Skeletal muscle tissue (tissue), 4 donors: ENCODE measurements around the gene PTPRCAP. TPM values are rescaled to one million over a fixed set of nuclear protein-coding genes. Genes with fewer than 3 reads are reported as not detected.
A peak's percentile ranks its signal among the peaks of the same experiment; 100 is the strongest.
"Not testable (repeated sequence)": the region's sequence is repeated elsewhere in the genome, so short reads cannot be mapped to it uniquely, and the experiment has no call there.

Experiments used
- H3K27ac ChIP-seq: one replicate; pipeline ENCODE4 v1.7.0; 2013; ENCODE audit warnings: mild to moderate bottlenecking, low read depth, low read length, inconsistent platforms
- H3K27me3 ChIP-seq, 3 donors: one replicate each; pipeline ENCODE4 v1.7.0; 2013; ENCODE audit warnings: low read length in 3 of 3; ENCODE audit not compliant: control insufficient read depth in 3 of 3, insufficient read depth in 3 of 3
- H3K36me3 ChIP-seq, 3 donors: one replicate each; pipeline ENCODE4 v1.7.0; 2013; ENCODE audit warnings: low read length in 3 of 3; ENCODE audit not compliant: control insufficient read depth in 3 of 3, insufficient read depth in 3 of 3
- H3K4me1 ChIP-seq, 3 donors: one replicate each; pipeline ENCODE4 v1.7.0; 2013; ENCODE audit warnings: low read length in 3 of 3, mild to moderate bottlenecking in 3 of 3; ENCODE audit not compliant: control insufficient read depth in 3 of 3, insufficient read depth in 3 of 3
- H3K4me3 ChIP-seq, 3 donors: one replicate each; pipeline ENCODE4 v1.7.0; 2013; ENCODE audit warnings: low read length in 3 of 3
- H3K9ac ChIP-seq, 3 donors: one replicate each; pipeline ENCODE4 v1.7.0; 2013; ENCODE audit warnings: low read length in 3 of 3, mild to moderate bottlenecking in 3 of 3, moderate library complexity in 2 of 3, low read depth in 1 of 3
- H3K9me3 ChIP-seq, 3 donors: one replicate each; pipeline ENCODE4 v1.7.0; 2013; ENCODE audit warnings: low read length in 3 of 3; ENCODE audit not compliant: control insufficient read depth in 3 of 3
- total RNA-seq: library from RNA; depleted of rRNA; stranded (reverse); fragments of >200 nt; gene quantifications from one replicate; pipeline ENCODE4 v1.2.3, GENCODE V29; 2014
- donor health status: Osteomylitis.

The PTPRCAP gene
- total RNA-seq, 1 donor from 2014 or later: not detected

DNA sequence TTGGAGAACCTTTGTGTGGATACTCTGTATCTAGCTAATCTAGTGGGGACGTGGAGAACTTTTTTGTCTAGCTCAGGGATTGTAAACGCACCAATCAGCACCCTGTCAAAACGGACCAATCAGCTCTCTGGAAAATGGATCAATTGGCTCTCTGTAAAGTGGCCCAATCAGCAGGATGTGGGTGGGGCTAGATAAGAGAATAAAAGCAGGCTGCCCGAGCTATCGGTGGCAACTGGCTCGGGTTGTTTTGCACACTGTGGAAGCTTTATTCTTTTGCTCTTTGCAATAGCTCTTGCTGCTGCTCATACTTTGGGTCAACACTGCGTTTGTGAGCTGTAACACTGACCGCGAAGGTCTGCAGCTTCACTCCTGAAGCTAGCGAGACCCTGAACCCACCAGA lies 39.2 kb upstream of the PTPRCAP start:
- H3K4me1 ChIP-seq, H3K9ac ChIP-seq, H3K27me3 ChIP-seq, H3K9me3 ChIP-seq, H3K4me3 ChIP-seq, H3K36me3 ChIP-seq, H3K27ac ChIP-seq: not testable (repeated sequence)

DNA sequence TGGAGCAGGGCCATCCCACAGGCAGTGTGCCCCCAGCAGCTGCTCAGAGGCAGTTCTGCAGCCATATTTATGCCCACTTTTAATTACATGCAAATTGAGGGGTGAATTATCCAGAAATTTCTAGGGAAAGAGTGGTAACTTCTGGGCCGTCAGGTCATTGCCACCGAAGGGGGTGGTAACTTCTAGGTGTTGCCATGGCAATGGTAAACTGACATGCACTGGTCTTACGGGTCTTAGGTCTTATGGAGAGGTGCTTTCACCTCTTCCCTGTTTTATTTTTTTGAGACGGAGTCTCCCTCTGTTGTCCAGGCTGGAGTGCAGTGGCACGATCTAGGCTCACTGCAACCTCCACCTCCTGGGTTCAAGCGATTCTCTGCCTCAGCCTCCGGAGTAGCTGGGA lies 35.4 kb upstream of the PTPRCAP start:
- Histone ChIP-seq H3K4me1 (peaks cover 7% of the 10 kb centered on the region in 3 donors), H3K27ac (no peak overlapping the region), H3K9me3 (no peaks in the 10 kb centered on the region), H3K27me3 (peaks cover 0 to 2% (median 0%) of the 10 kb centered on the region in 3 donors), H3K36me3 (no peaks in the 10 kb centered on the region), H3K9ac (no peak overlapping the region), H3K4me3 (no peak overlapping the region)

DNA sequence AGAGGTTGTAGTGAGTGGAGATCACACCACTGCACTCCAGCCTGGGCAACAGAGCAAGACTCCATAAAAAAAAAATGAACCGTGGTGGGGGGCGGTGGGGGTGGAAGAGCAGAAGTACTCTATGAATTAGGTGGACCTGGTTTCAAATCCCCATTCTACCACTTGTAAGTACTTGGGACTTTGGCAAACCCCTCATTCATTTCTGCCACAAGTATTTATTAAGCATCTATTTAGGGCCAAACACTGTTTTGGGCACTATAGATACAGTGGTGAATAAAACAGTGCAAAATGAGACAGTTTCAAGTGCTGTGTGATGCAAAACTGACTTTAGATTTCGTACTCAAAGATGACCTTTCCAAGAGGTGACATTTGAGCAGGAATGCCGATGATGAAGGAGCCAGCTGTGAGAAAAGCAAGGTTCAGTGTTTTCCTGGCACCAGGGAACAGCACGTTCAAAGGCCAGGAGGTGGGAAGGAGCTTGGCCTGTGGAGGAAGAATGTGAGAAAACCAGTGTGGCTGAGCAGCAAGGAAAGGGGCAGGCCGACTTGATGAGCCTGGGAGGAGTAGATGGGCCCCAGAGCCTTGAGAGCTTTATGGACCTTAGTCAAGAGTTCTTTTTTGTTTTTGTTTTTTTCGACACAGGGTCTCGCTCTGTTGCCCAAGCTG lies 33.0 kb upstream of the PTPRCAP start:
- no peak overlapping the region for H3K4me3 ChIP-seq
- no peak overlapping the region for H3K27ac ChIP-seq
- H3K4me1 ChIP-seq: peaks cover 9 to 13% (median 13%) of the 10 kb centered on the region in 3 donors
- H3K9ac ChIP-seq: no peak overlapping the region
- no peaks in the 10 kb centered on the region for H3K9me3 ChIP-seq
- peaks cover 0 to 2% (median 0%) of the 10 kb centered on the region in 3 donors for H3K36me3 ChIP-seq
- peaks cover 0 to 2% (median 0%) of the 10 kb centered on the region in 3 donors for H3K27me3 ChIP-seq

DNA sequence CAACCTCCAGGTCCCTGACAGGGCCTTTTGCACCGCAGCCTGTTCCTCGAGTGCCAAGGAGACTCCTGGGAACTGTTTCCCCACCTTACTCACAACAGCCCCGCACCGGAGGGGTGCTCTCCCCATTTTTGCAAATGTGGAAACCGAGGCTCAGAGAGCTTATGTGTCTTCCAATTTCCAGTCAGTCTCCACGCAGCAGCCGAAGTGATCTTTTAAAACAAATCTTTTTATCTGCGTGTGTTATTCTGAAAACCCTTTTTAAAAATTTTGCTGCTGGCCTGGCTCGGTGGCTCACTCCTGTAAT lies 32.0 kb upstream of the PTPRCAP start:
- H3K9me3 ChIP-seq: no peaks in the 10 kb centered on the region
- H3K9ac ChIP-seq: peak overlapping the region; percentile 87 to 96 (median 95)
- H3K27me3 ChIP-seq: peaks cover 0 to 2% (median 0%) of the 10 kb centered on the region in 3 donors
- H3K4me1 ChIP-seq: peaks cover 12 to 19% (median 13%) of the 10 kb centered on the region in 3 donors
- H3K4me3 ChIP-seq: peak overlapping the region; percentile 87 to 92 (median 88)
- peak overlapping the region; percentile 72 for H3K27ac ChIP-seq
- H3K36me3 ChIP-seq: peaks cover 0 to 2% (median 0%) of the 10 kb centered on the region in 3 donors

DNA sequence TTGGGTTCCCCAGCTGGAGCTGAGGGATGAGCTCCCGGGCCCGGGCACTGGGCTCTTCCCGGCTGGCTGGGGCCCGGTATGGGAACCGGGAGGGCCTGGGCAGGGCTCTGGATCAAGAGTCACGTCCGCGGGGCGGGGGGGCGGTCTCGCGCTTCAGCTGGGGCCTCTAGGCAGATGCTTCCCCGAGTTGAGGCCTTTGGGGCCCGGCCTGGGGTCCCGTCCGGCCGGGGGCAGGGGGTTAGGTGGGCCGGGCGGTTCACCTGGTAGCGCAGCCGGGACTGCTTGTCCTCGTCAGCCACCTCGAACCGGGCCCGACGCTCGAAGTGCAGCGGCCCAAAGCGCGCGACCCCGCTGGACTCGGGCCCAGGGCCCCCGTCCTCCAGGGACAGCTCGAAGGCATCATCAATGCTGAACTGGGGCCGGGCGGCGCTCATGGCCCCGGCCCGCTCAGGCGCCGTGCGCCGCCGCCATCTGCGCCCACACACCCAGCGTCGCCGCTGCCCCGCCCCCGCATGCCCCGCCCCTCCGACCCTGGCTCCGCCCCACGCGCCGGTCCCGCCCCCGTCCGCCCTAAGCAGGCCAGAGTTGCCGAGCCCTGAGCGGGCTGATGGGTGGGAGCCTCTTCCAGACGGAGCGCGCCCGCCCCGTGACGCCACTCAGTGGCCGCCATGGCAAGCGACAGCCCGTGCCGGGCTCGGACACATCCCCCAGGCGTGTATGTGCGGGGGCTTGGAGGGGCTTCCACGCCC lies 31.5 kb upstream of the PTPRCAP start, which contains the start of gene TMEM134:
Gene TMEM134, minus strand, starts transcription at position 493 of the 749 bp plus-strand sequence. Its CDS starts 59 bp downstream, at position 434.
- Histone ChIP-seq H3K9me3 (no peaks in the 10 kb centered on the region), H3K4me1 (peaks cover 16 to 24% (median 17%) of the 10 kb centered on the region in 3 donors), H3K9ac (peak within 1 kb of the TSS; percentile 87 to 96 (median 95)), H3K27ac (peak within 1 kb of the TSS; percentile 76), H3K36me3 (peaks cover 0 to 2% (median 0%) of the 10 kb centered on the region in 3 donors), H3K4me3 (peak within 1 kb of the TSS; percentile 87 to 92 (median 88)), H3K27me3 (peaks cover 0 to 2% (median 0%) of the 10 kb centered on the region in 3 donors)

DNA sequence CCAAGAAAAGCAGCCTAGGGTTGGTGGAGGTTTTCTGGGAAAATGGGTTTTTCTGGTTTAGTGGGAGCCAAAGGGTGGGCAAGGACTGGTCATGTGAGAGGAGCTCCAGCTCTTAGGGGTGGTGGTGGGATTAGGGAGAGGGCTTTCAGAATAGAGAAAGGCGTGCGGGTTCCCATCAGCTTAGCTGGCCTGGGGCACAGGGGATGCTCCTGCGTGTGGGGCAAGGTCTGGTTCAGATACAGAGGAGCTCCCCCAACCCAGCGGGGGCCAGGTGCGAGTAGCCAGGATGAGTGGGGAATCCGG lies 30.9 kb upstream of the PTPRCAP start:
- H3K4me3 ChIP-seq: peak overlapping the region; percentile 71 to 84 (median 84)
- peaks cover 19 to 28% (median 21%) of the 10 kb centered on the region in 3 donors for H3K4me1 ChIP-seq
- peak overlapping the region; percentile 10 to 85 (median 83) for H3K9ac ChIP-seq
- no peaks in the 10 kb centered on the region for H3K9me3 ChIP-seq
- H3K27me3 ChIP-seq: peaks cover 0 to 2% (median 0%) of the 10 kb centered on the region in 3 donors
- H3K27ac ChIP-seq: peak overlapping the region; percentile 76
- H3K36me3 ChIP-seq: peaks cover 0 to 2% (median 0%) of the 10 kb centered on the region in 3 donors

DNA sequence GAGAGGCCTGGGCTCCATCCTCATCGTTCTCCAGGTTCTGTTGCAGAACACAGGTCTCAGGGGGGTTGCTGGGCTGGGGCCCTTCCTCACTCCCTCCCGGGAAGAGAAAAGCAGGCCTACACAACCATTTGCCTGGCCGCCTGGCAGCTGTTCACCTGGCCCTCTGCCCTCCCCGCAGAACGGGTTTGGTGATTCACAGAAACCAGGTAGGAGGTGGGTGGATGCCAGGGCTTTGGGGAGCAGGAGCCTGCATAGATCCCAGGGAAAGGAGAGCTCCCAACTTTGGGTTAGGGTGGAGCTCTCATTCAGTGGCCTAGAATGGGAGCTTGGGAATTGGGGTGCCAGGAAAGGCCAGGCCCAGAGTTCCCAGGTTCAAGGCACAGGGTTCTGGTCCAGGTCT lies 30.6 kb upstream of the PTPRCAP start:
- H3K9me3 ChIP-seq: no peaks in the 10 kb centered on the region
- H3K36me3 ChIP-seq: peaks cover 0 to 2% (median 0%) of the 10 kb centered on the region in 3 donors
- peak overlapping the region; percentile 71 to 84 (median 84) for H3K4me3 ChIP-seq
- H3K9ac ChIP-seq: peak overlapping the region; percentile 10 to 85 (median 83)
- H3K27me3 ChIP-seq: no peaks in the 10 kb centered on the region
- peaks cover 19 to 28% (median 21%) of the 10 kb centered on the region in 3 donors for H3K4me1 ChIP-seq
- H3K27ac ChIP-seq: peak overlapping the region; percentile 76

DNA sequence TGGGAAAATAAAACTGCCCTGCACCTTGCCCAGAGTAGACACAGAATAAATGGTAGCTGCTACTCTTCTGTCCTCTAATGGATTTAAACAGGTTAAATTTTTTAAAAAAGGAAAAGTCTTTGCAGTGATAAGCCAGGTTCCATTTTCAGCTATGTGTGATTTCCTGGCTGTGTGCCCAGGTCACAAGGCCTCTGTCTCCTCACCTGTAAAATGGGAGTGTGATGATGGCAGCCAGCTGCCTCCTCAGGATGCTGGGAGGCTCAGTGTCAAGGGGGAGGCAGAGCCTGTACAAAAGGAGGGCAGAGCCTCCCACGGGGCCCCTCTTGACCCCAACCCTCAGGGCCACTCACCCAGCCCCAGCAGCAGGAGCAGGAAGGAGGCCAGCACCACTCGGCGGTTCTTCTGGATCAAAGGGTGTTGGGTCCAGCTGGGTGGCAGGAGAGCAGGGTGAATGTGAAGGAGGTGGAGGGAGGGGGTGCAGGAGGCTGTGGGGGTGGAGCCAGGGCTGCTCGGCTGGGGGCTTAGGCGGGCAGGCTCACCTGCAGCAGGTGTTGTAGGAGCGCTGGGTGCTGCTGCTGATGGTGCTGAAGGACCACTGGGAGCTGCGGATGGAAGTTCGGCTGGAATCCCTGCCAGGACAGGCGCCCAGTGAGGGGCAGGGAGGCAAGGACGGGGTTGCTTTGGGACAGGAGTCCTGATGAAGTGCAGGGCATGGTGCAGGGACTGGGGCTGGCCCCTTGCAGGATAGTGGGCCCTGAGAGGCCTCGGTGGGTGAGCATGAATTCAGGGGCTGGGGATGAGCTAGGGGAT lies 29.7 kb upstream of the PTPRCAP start:
- H3K9me3 ChIP-seq: no peaks in the 10 kb centered on the region
- H3K9ac ChIP-seq: peak overlapping the region in 1 of 3 donors; percentile 33
- H3K27me3 ChIP-seq: no peaks in the 10 kb centered on the region
- no peak overlapping the region for H3K4me3 ChIP-seq
- H3K36me3 ChIP-seq: peaks cover 0 to 2% (median 0%) of the 10 kb centered on the region in 3 donors
- peaks cover 19 to 28% (median 21%) of the 10 kb centered on the region in 3 donors for H3K4me1 ChIP-seq
- H3K27ac ChIP-seq: no peak overlapping the region

DNA sequence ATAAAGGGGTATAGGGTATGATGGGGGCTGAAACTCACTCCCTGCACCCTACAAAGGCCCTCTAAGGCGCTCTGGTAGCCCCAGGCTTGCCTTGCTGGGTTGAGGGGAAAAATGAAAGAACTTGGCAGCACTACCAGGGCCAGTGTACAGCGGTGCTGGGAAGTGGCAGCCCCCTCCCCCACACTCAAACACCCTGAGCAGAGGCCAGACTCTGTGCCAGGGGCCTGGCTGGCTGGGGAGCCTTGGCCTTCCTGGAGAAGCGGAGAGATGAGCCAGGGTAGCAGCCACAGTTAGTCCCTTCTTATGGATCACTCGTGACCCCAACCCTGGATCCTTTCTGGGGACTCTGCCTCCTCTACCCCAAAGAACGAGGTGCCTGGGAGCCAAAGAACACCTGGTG lies 28.9 kb upstream of the PTPRCAP start:
- no peak overlapping the region for H3K27ac ChIP-seq
- H3K4me1 ChIP-seq: peaks cover 19 to 28% (median 21%) of the 10 kb centered on the region in 3 donors
- H3K9me3 ChIP-seq: no peaks in the 10 kb centered on the region

More for the DNA sequence above, 28.9 kb upstream of the PTPRCAP start:
- Histone ChIP-seq H3K9ac (no peak overlapping the region), H3K27me3 (no peaks in the 10 kb centered on the region), H3K4me3 (no peak overlapping the region), H3K36me3 (peaks cover 0 to 2% (median 0%) of the 10 kb centered on the region in 3 donors)
